Activated CD4-positive, alpha-beta memory T cell treated with anti-CD3 and anti-CD28 coated beads, Interleukin-2, amount 10 ng/mL, durations not matched to agents 7 days and 5 days (primary cell): ENCODE results near the gene GJC2. TPM values are rescaled to one million over a fixed set of nuclear protein-coding genes. Genes with fewer than 3 reads are reported as not detected.

Source experiments
- CTCF ChIA-PET: fragments of 350-600 bp; sonication (Branson Sonifier 250); formaldehyde crosslinking; loops from one replicate; lab custom pipeline; 2021; ENCODE audit warnings: antibody characterized with exemption, inconsistent platforms; lab: Charles Lee
- POLR2A ChIA-PET: fragments of 350-600 bp; sonication (Branson Sonifier 250); formaldehyde crosslinking; loops from one replicate; lab custom pipeline; 2021; ENCODE audit warnings: antibody characterized with exemption; lab: Charles Lee
- DNase-seq: peaks from one replicate; pipeline ENCODE4 v3.0.0-alpha.2; 2020
- H3K27ac Mint-ChIP-seq: one replicate; pipeline ENCODE4 v1.8.0; 2021; ENCODE audit warnings: mild to moderate bottlenecking, mixed read lengths
- H3K27me3 Mint-ChIP-seq: one replicate; pipeline ENCODE4 v1.8.0; 2021; ENCODE audit warnings: mixed read lengths
- H3K36me3 Mint-ChIP-seq: one replicate; pipeline ENCODE4 v1.8.0; 2021; ENCODE audit warnings: low read depth, mixed read lengths
- H3K4me1 Mint-ChIP-seq: one replicate; pipeline ENCODE4 v1.8.0; 2021; ENCODE audit warnings: mixed read lengths
- H3K4me3 Mint-ChIP-seq: one replicate; pipeline ENCODE4 v1.8.0; 2021; ENCODE audit warnings: mild to moderate bottlenecking, mixed read lengths
- H3K9me3 Mint-ChIP-seq: one replicate; pipeline ENCODE4 v1.8.0; 2021; ENCODE audit warnings: mixed read lengths
- total RNA-seq, 2 experiments: library from RNA; stranded (reverse); gene quantifications; one replicate each; pipeline ENCODE4 v1.2.3, GENCODE V29; 2021

The GJC2 gene
- total RNA-seq, 2 experiments from 2014 or later, result 0.38 to 0.55 TPM

- ChIA-PET CTCF (interaction anchor here (1.2 to 3.1 kb wide), 3 partner anchors 24 to 164 kb away, joined by 3 to 50 read pairs (median 5); partner anchors contain the start of gene GUK1), POLR2A (interaction anchor here (1.5 to 7.8 kb wide), 4 partner anchors 13 to 81 kb away, joined by 5 to 95 read pairs (median 18); partner anchors contain the start of genes ARF1, GJC2, GUK1 and MRPL55)
- H3K27ac Mint-ChIP-seq, result peak overlapping the region; percentile 68
- H3K4me3 Mint-ChIP-seq, result no peak overlapping the region
- H3K4me1 Mint-ChIP-seq, result peaks cover 34% of the 10 kb centered on the region
- H3K36me3 Mint-ChIP-seq, result peaks cover 2% of the 10 kb centered on the region
- no peaks in the 10 kb centered on the region for H3K27me3 Mint-ChIP-seq
- no peak for DNase-seq
- no peaks in the 10 kb centered on the region for H3K9me3 Mint-ChIP-seq
Observed at GRCh38 chr1:228163776-228164519, 14.2 kb downstream of the GJC2 start.

- Mint-ChIP-seq H3K36me3 (peaks cover 2% of the 10 kb centered on the region), H3K27me3 (no peaks in the 10 kb centered on the region), H3K4me1 (peaks cover 34% of the 10 kb centered on the region), H3K4me3 (peak overlapping the region; percentile 86), H3K9me3 (no peaks in the 10 kb centered on the region), H3K27ac (peak overlapping the region; percentile 89)
- no peak for DNase-seq
- CTCF ChIA-PET, result interaction anchor here (0.5 to 4.3 kb wide), 21 partner anchors 9 to 1407 kb away, joined by 3 to 50 read pairs (median 6); partner anchors contain the start of genes ARF1 and GUK1
- POLR2A ChIA-PET, result interaction anchor here (0.8 to 7.8 kb wide), 21 partner anchors 8 to 322 kb away, joined by 3 to 95 read pairs (median 7); partner anchors contain the start of genes ARF1, C1orf35, GJC2 and GUK1
Observed at GRCh38 chr1:228164561-228165371, 15.0 kb downstream of the GJC2 start.

- H3K9me3 Mint-ChIP-seq, result no peaks in the 10 kb centered on the region
- peaks cover 2% of the 10 kb centered on the region for H3K36me3 Mint-ChIP-seq
- POLR2A ChIA-PET, result interaction anchor here (0.8 to 7.8 kb wide), 26 partner anchors 8 to 403 kb away, joined by 3 to 95 read pairs (median 6); partner anchors contain the start of genes ARF1, C1orf35, GJC2 and GUK1
- DNase-seq, result peak; percentile 100
- peaks cover 34% of the 10 kb centered on the region for H3K4me1 Mint-ChIP-seq
- CTCF ChIA-PET, result interaction anchor here (0.5 to 4.3 kb wide), 27 partner anchors 9 to 1407 kb away, joined by 3 to 50 read pairs (median 5); partner anchors contain the start of genes ARF1 and GUK1
- H3K27me3 Mint-ChIP-seq, result no peaks in the 10 kb centered on the region
- H3K4me3 Mint-ChIP-seq, result peak within 1 kb of the TSS; percentile 86
- peak within 1 kb of the TSS; percentile 89 for H3K27ac Mint-ChIP-seq
Observed at GRCh38 chr1:228165372-228166169, 15.8 kb downstream of the GJC2 start, which contains the start of gene IBA57. IBA57 (plus strand) TSS chr1:228165804; CDS start chr1:228165817, 13 bp downstream.

DNA sequence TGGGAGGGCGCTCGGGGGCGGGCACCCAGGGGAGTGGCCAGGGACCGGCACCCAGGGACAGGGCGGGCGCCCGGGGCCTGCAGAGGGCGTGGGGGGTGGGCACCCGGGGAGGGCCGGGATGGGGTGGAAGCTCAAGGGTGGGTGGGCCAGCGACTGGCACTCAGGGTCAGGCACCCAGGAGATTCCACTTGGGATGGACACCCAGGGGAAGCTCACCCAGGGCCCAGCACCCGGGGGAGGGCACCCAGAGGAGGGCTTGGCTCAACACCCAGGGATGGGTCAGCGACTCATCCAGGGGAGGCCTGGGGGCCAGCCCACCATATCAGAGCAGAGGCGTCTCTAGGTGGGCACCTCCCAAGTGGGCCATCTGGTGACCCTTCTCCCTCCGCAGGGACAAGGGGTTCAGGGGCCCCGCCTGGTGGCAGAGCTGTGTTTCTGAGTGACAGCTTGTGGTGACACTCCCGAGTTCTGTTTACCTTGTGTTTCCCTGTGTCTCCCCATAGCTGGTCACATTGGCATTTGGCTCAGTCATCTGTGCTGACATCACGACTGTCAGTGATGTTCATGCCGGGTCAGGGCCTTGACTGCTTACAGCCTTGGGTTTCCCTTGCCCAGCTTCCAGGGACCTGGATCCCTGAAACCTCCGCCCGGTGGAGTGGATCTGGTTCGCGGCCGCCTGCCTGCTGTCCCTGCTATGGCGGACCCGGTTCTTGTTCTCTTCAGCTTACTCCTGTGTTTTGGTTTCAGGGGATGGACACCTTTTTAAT lies 16.6 kb downstream of the GJC2 start:
- Mint-ChIP-seq H3K4me1 (peaks cover 34% of the 10 kb centered on the region), H3K36me3 (peaks cover 2% of the 10 kb centered on the region), H3K9me3 (no peaks in the 10 kb centered on the region), H3K4me3 (peak overlapping the region; percentile 79), H3K27me3 (no peaks in the 10 kb centered on the region), H3K27ac (peak overlapping the region; percentile 88)
- DNase-seq, result peak; percentile 72
- ChIA-PET POLR2A (interaction anchor here (0.7 to 7.8 kb wide), 20 partner anchors 8 to 847 kb away, joined by 3 to 95 read pairs (median 6); partner anchors contain the start of genes ARF1, GUK1, RNF187 and TRIM11), CTCF (interaction anchor here (1.0 to 4.3 kb wide), 22 partner anchors 8 to 400 kb away, joined by 3 to 50 read pairs (median 6); partner anchors contain the start of genes ARF1 and GUK1)

DNA sequence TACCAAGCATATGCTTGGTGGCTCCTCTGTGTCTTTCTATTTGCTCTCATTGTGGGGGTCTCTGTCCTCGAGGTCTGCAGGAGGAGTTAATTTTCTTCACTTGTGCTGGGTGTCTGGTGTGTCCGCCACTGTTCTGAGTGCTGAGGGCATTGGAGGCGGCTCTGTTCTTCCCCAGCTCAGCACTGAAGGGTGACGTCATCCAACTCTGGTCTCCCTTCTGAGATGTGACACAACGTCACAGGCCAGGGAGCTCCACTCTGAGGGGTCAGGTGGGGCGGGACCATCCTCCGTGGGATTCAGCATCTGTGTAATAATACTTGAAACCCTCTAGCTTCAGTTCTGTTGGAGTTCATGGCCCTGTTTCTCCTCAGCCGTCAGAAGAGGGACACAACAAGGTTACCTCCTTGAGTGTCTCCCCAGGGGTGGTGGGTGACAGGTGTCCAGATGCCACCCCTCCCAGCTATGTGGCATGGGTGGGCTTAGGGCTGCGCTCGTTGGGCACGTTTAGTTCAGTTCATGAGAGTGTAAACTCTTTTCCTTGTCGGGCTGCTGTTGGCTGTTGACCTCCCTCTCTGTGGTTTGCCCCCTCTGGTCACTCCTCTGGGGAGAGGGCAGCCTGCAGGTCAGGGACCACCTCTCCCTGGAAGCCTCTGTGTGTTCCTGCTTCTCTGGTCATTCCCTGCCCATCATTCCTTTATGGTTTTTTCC lies 19.0 kb downstream of the GJC2 start:
- H3K4me3 Mint-ChIP-seq, result no peak overlapping the region
- H3K27ac Mint-ChIP-seq, result no peak overlapping the region
- no peaks in the 10 kb centered on the region for H3K9me3 Mint-ChIP-seq
- no peaks in the 10 kb centered on the region for H3K27me3 Mint-ChIP-seq
- ChIA-PET CTCF (interaction anchor here (1.1 to 4.3 kb wide), 2 partner anchors 12 to 38 kb away, joined by 3 to 35 read pairs; no protein-coding TSS in a partner anchor), POLR2A (interaction anchor here (0.9 to 7.8 kb wide), 2 partner anchors 9 to 27 kb away, joined by 3 to 95 read pairs; partner anchors contain the start of gene GUK1)
- DNase-seq, result no peak
- peaks cover 2% of the 10 kb centered on the region for H3K36me3 Mint-ChIP-seq
- H3K4me1 Mint-ChIP-seq, result peaks cover 28% of the 10 kb centered on the region

DNA sequence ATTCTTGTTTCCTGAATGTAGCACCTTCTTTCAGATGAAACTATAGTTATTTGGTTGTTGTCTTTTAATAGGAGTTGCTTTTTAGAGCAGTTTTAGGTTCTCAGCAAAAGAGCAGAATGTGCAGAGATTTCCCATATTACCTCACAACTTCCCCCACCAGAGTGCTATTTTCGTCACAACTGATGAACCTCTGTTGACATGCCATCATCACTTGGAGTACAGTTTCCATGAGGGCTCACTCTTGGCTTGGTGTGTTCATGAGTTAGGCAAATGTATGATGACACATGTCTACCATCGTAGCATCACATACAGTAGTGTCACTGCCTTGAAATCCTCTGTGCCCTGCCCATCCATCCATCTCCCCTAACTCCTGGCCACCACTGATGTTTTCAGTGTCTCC lies 19.6 kb downstream of the GJC2 start:
- Mint-ChIP-seq H3K4me1 (peaks cover 22% of the 10 kb centered on the region), H3K27ac (no peak overlapping the region), H3K27me3 (no peaks in the 10 kb centered on the region), H3K4me3 (no peak overlapping the region), H3K9me3 (no peaks in the 10 kb centered on the region), H3K36me3 (peaks cover 2% of the 10 kb centered on the region)
- ChIA-PET POLR2A (no interaction called here), CTCF (interaction anchor here (1.1 to 4.3 kb wide), 2 partner anchors 11 to 38 kb away, joined by 3 to 35 read pairs; no protein-coding TSS in a partner anchor)
- no peak for DNase-seq

GRCh38 chr1:228170666-228171065 lies 20.9 kb downstream of the GJC2 start:
- Mint-ChIP-seq H3K4me1 (peaks cover 14% of the 10 kb centered on the region), H3K36me3 (peaks cover 2% of the 10 kb centered on the region), H3K4me3 (no peak overlapping the region), H3K27ac (no peak overlapping the region), H3K9me3 (no peaks in the 10 kb centered on the region), H3K27me3 (no peaks in the 10 kb centered on the region)
- ChIA-PET POLR2A (interaction anchor here (0.9 to 2.0 kb wide), 4 partner anchors 30 to 89 kb away, joined by 3 to 4 read pairs (median 4); partner anchors contain the start of gene ARF1), CTCF (interaction anchor here (0.6 kb wide), 1 partner anchor 40 kb away, joined by 7 read pairs; no protein-coding TSS in a partner anchor)
- DNase-seq, result no peak

- no peaks in the 10 kb centered on the region for H3K27me3 Mint-ChIP-seq
- H3K36me3 Mint-ChIP-seq, result peaks cover 2% of the 10 kb centered on the region
- H3K4me1 Mint-ChIP-seq, result peaks cover 14% of the 10 kb centered on the region
- CTCF ChIA-PET, result interaction anchor here (1.2 kb wide), 1 partner anchor 42 kb away, joined by 3 read pairs; no protein-coding TSS in a partner anchor
- H3K27ac Mint-ChIP-seq, result no peak overlapping the region
- H3K4me3 Mint-ChIP-seq, result no peak overlapping the region
- DNase-seq, result no peak
- POLR2A ChIA-PET, result interaction anchor here (0.7 to 2.0 kb wide), 5 partner anchors 14 to 89 kb away, joined by 3 to 4 read pairs (median 4); partner anchors contain the start of gene ARF1
- no peaks in the 10 kb centered on the region for H3K9me3 Mint-ChIP-seq
Observed at GRCh38 chr1:228171221-228171891, 21.6 kb downstream of the GJC2 start.

DNA sequence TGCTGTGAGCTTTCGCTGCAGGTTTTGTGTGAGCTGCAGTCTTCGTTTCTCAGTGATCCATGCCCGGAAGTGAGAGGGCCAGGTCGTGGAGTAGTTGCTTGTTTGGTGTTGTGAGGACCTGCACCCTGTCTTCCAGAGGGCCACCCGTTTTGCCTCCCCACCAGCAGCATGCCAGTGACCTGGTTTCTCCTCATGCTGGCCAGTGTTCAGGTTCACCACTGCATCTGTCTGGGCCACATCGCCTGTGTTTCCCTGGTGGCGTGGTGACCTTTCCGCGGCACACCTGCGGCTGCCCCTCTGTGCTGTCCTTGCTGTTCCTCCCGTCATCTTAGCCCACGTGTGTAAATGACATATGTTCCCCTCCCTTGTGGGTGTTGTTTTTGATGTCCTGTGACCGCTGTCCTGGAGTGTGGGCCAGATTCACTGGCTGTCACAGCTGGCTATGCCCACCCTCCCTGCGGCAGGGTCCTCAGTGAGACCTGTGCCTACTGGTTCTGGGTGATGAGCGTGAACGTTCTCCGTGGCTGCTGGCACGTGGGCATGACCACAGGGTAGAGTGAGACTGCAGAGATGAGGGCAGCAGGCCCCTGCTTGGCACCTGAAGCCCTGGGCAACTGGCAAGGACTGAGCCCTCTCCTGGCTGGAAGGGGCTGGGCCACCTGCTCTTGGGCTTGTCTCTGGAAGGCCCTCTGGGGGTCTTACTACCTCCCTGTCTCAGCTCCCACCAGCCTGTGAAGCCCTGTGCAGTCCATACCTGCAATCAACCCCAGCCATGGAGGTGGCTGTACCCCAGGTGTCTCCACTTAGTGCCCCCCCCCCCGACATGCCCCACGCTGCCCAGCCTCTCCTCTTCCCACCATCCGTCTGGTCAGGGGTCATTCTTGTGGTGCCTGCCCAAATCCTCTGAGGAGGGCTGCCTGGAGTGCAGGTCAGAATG lies 23.1 kb downstream of the GJC2 start:
- Mint-ChIP-seq H3K4me1 (peaks cover 3% of the 10 kb centered on the region), H3K27me3 (no peaks in the 10 kb centered on the region), H3K4me3 (no peak overlapping the region), H3K27ac (no peak overlapping the region), H3K9me3 (no peaks in the 10 kb centered on the region), H3K36me3 (no peaks in the 10 kb centered on the region)
- POLR2A ChIA-PET, result interaction anchor here (1.9 to 2.0 kb wide), 2 partner anchors 7 to 66 kb away, joined by 4 to 8 read pairs; partner anchors contain the start of gene IBA57
- CTCF ChIA-PET, result no interaction called here
- DNase-seq, result no peak
